ENCODE measurements around the gene DNAJC17. TPM values are rescaled to one million over a fixed set of nuclear protein-coding genes. Genes with fewer than 3 reads are reported as not detected.
A peak's percentile ranks its signal among the peaks of the same experiment; 100 is the strongest.

The DNAJC17 gene
- total and polyA plus RNA-seq, 2 donors from 2014 or later, result 41.6 to 56.7 TPM

GRCh38 chr15:40762919-40763800 is 44.1 kb downstream of the DNAJC17 start:
- DNase-seq, result peak; percentile 83 to 92 (median 89)
- FAIRE-seq, result no peak

GRCh38 chr15:40759961-40760360 is 47.3 kb downstream of the DNAJC17 start:
- Histone ChIP-seq H3K9ac (ENCODE audit: low read length in 3 of 3) (no peak overlapping the region), H3K4me1 (ENCODE audit: control insufficient read depth in 2 of 3, insufficient read depth in 2 of 3, low read depth in 1 of 3, low read length in 3 of 3) (peaks cover 0 to 10% (median under 1%) of the 10 kb centered on the region in 3 donors), H3K27me3 (ENCODE audit: control insufficient read depth, insufficient read depth, low read length) (no peaks in the 10 kb centered on the region), H3K27ac (ENCODE audit: low read depth in 2 of 2, low read length in 2 of 2) (no peak overlapping the region), H3K36me3 (ENCODE audit: control insufficient read depth in 2 of 3, insufficient read depth in 3 of 3, low read length in 3 of 3) (no peaks in the 10 kb centered on the region), H3K9me3 (ENCODE audit: control insufficient read depth in 2 of 3, insufficient read depth in 1 of 3, low read length in 3 of 3) (no peaks in the 10 kb centered on the region), H3K4me3 (ENCODE audit: low read length in 3 of 3) (no peak overlapping the region)
- DNase-seq (peak in 1 of 5 donors; percentile 6), FAIRE-seq (no peak)
- TF ChIP-seq CTCF (IDR thresholded peaks at IDR 0.05; ENCODE audit: borderline replicate concordance, extremely low read depth, insufficient read depth), result no peak
- intact Hi-C loops (cut with DNase I), result no loop called here

More at GRCh38 chr15:40762919-40763800, 44.1 kb downstream of the DNAJC17 start:
- H3K27ac ChIP-seq (ENCODE audit: low read depth in 2 of 2, low read length in 2 of 2), result peak overlapping the region; percentile 56 to 86
- TF ChIP-seq CTCF (IDR thresholded peaks at IDR 0.05; ENCODE audit: borderline replicate concordance, extremely low read depth, insufficient read depth), result no peak
- no peaks in the 10 kb centered on the region for H3K36me3 ChIP-seq (ENCODE audit: control insufficient read depth in 2 of 3, insufficient read depth in 3 of 3, low read length in 3 of 3)
- no peaks in the 10 kb centered on the region for H3K27me3 ChIP-seq (ENCODE audit: control insufficient read depth, insufficient read depth, low read length)
- no peaks in the 10 kb centered on the region for H3K9me3 ChIP-seq (ENCODE audit: control insufficient read depth in 2 of 3, insufficient read depth in 1 of 3, low read length in 3 of 3)
- peak overlapping the region in 1 of 3 donors; percentile 51 for H3K9ac ChIP-seq (ENCODE audit: low read length in 3 of 3)
- intact Hi-C loops (cut with DNase I), result no loop called here
- H3K4me1 ChIP-seq (ENCODE audit: control insufficient read depth in 2 of 3, insufficient read depth in 2 of 3, low read depth in 1 of 3, low read length in 3 of 3), result peaks cover 0 to 12% (median 7%) of the 10 kb centered on the region in 3 donors
- H3K4me3 ChIP-seq (ENCODE audit: low read length in 3 of 3), result peak overlapping the region; percentile 4 to 64 (median 55)

GRCh38 chr15:40756938-40757337 is 50.3 kb downstream of the DNAJC17 start:
- Histone ChIP-seq H3K36me3 (ENCODE audit: control insufficient read depth in 2 of 3, insufficient read depth in 3 of 3, low read length in 3 of 3) (peaks cover 0 to 4% (median 0%) of the 10 kb centered on the region in 3 donors), H3K9ac (ENCODE audit: low read length in 3 of 3) (no peak overlapping the region), H3K9me3 (ENCODE audit: control insufficient read depth in 2 of 3, insufficient read depth in 1 of 3, low read length in 3 of 3) (no peaks in the 10 kb centered on the region), H3K27ac (ENCODE audit: low read depth in 2 of 2, low read length in 2 of 2) (no peak overlapping the region), H3K4me1 (ENCODE audit: control insufficient read depth in 2 of 3, insufficient read depth in 2 of 3, low read depth in 1 of 3, low read length in 3 of 3) (peaks cover 0 to 3% (median 0%) of the 10 kb centered on the region in 3 donors), H3K27me3 (ENCODE audit: control insufficient read depth, insufficient read depth, low read length) (no peaks in the 10 kb centered on the region), H3K4me3 (ENCODE audit: low read length in 3 of 3) (no peak overlapping the region)
- DNase-seq, result peak in 3 of 5 donors; percentile 15 to 33 (median 29)
- no peak for TF ChIP-seq CTCF (IDR thresholded peaks at IDR 0.05; ENCODE audit: borderline replicate concordance, extremely low read depth, insufficient read depth)
- intact Hi-C loops (cut with DNase I), result no loop called here
- FAIRE-seq, result no peak
